ENCODE results near the gene ACSL1. TPM values are rescaled to one million over a fixed set of nuclear protein-coding genes. Genes with fewer than 3 reads are reported as not detected.

The ACSL1 gene
- polyA plus RNA-seq, 2 of the 4 experiments (the other 2 are of a cell fraction), result 10.0 to 12.4 TPM

DNA sequence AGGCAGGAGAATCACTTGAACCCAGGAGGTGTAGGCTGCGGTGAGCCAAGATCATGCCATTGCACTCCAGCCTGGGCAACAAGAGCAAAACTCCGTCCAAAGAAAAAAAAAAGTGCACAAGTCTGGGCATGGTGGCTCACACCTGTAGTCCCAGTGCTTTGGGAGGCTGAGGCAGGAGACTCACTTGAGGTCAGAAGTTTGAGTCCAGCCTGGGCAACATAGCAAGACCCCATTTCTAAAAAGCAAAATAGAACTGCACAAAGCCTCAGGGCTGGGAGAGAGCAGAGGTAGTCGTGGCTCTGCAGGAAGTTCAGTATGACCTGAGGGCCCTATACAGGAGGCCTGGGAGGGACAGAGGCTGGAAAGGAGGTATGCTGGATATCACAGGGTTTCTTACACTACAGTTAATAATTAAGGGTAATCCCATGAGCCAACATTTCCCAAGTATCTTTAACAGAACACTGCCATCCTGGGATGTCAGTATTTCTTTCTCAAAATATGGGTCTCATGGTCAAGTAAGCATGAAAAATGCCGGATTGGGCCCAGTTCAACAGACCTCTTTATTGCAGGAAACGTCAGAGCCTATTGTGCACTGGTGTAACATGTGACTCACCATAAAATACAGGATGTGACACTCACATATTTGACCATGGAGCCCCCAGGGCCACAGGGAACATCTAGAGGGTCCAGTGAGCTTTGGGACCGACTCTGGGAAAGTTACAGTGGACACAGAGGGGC is 37.8 kb downstream of the ACSL1 start:
- Histone ChIP-seq H3K4me2 (no peak overlapping the region), H3K4me1 (peaks cover 5% of the 10 kb centered on the region), H3K9me3 (no peaks in the 10 kb centered on the region), H3K27ac (no peak overlapping the region), H3K4me3 (no peak overlapping the region)
- FAIRE-seq (no peak), DNase-seq (ENCODE audit: low read depth in 1 of 2, low spot score in 1 of 2) (no peak), ATAC-seq (no peak)
- ChIA-PET POLR2A (no interaction called here), CTCF (interaction anchor here (1.4 kb wide), 1 partner anchor 9 kb away, joined by 4 read pairs; no protein-coding TSS in a partner anchor)
- TF ChIP-seq HDAC2 (IDR thresholded peaks at IDR 0.05) (no peak), TP53 (CRISPR knock-in tag; IDR thresholded peaks at IDR 0.05) (no peak), NPAS2 (CRISPR knock-in tag; IDR thresholded peaks at IDR 0.05; ENCODE audit: borderline replicate concordance) (no peak), JUNB (IDR thresholded peaks at IDR 0.05) (no peak), ZNF302 (CRISPR knock-in tag; IDR thresholded peaks at IDR 0.05) (no peak), ESRRA (IDR thresholded peaks at IDR 0.05; ENCODE audit: borderline replicate concordance, low read length) (no peak), MAFK (IDR thresholded peaks at IDR 0.05; ENCODE audit: partially characterized antibody) (no peak), RFX5 (IDR thresholded peaks at IDR 0.05) (no peak), KDM5A (IDR thresholded peaks at IDR 0.05) (no peak), POLR2A (IDR thresholded peaks at IDR 0.05; ENCODE audit: low read length) (no peak)
- TF ChIP-seq, protein P1, sequence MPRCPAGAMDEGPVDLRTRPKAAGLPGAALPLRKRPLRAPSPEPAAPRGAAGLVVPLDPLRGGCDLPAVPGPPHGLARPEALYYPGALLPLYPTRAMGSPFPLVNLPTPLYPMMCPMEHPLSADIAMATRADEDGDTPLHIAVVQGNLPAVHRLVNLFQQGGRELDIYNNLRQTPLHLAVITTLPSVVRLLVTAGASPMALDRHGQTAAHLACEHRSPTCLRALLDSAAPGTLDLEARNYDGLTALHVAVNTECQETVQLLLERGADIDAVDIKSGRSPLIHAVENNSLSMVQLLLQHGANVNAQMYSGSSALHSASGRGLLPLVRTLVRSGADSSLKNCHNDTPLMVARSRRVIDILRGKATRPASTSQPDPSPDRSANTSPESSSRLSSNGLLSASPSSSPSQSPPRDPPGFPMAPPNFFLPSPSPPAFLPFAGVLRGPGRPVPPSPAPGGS (IDR thresholded peaks at IDR 0.05), result no peak
- WGBS (ENCODE audit: missing lambda C conversion rate), result 74% methylated on average over 6 of the region's 6 CpGs

DNA sequence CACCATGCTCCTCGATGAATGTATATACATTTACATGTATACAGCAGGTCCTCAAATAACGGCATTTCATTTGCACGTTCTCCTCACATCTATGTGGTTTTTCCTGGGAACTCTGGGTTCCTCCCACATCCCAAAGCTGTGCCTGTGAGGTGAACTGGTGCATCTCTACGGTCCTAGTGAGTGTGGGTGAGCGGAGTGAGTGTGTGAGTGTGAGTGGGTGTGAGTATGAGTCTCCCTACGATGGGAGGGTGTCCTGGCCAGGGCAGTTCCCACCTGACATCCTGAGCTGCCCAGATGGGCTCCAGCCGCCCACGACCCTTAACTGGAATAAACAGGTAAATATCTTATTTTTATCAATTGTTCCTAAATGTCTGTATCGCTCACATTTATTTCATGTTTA is 40.0 kb downstream of the ACSL1 start:
- 84% methylated on average over 8 of the region's 9 CpGs for WGBS (ENCODE audit: missing lambda C conversion rate)
- ChIA-PET POLR2A (no interaction called here), CTCF (interaction anchor here (0.6 to 0.8 kb wide), 2 partner anchors 40 to 92 kb away, joined by 3 read pairs; no protein-coding TSS in a partner anchor)
- TF ChIP-seq, protein P2, sequence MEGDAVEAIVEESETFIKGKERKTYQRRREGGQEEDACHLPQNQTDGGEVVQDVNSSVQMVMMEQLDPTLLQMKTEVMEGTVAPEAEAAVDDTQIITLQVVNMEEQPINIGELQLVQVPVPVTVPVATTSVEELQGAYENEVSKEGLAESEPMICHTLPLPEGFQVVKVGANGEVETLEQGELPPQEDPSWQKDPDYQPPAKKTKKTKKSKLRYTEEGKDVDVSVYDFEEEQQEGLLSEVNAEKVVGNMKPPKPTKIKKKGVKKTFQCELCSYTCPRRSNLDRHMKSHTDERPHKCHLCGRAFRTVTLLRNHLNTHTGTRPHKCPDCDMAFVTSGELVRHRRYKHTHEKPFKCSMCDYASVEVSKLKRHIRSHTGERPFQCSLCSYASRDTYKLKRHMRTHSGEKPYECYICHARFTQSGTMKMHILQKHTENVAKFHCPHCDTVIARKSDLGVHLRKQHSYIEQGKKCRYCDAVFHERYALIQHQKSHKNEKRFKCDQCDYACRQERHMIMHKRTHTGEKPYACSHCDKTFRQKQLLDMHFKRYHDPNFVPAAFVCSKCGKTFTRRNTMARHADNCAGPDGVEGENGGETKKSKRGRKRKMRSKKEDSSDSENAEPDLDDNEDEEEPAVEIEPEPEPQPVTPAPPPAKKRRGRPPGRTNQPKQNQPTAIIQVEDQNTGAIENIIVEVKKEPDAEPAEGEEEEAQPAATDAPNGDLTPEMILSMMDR (IDR thresholded peaks at IDR 0.05), result no peak
- TF ChIP-seq, protein P3, sequence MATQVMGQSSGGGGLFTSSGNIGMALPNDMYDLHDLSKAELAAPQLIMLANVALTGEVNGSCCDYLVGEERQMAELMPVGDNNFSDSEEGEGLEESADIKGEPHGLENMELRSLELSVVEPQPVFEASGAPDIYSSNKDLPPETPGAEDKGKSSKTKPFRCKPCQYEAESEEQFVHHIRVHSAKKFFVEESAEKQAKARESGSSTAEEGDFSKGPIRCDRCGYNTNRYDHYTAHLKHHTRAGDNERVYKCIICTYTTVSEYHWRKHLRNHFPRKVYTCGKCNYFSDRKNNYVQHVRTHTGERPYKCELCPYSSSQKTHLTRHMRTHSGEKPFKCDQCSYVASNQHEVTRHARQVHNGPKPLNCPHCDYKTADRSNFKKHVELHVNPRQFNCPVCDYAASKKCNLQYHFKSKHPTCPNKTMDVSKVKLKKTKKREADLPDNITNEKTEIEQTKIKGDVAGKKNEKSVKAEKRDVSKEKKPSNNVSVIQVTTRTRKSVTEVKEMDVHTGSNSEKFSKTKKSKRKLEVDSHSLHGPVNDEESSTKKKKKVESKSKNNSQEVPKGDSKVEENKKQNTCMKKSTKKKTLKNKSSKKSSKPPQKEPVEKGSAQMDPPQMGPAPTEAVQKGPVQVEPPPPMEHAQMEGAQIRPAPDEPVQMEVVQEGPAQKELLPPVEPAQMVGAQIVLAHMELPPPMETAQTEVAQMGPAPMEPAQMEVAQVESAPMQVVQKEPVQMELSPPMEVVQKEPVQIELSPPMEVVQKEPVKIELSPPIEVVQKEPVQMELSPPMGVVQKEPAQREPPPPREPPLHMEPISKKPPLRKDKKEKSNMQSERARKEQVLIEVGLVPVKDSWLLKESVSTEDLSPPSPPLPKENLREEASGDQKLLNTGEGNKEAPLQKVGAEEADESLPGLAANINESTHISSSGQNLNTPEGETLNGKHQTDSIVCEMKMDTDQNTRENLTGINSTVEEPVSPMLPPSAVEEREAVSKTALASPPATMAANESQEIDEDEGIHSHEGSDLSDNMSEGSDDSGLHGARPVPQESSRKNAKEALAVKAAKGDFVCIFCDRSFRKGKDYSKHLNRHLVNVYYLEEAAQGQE (IDR thresholded peaks at IDR 0.05), result no peak
- TF ChIP-seq EHF (CRISPR knock-in tag; IDR thresholded peaks at IDR 0.05) (no peak), ZC3H11A (IDR thresholded peaks at IDR 0.05) (no peak), EP300 (IDR thresholded peaks at IDR 0.05) (no peak), JUN (IDR thresholded peaks at IDR 0.05) (no peak), RAD21 (conservative IDR thresholded peaks at IDR 0.05 in 1 of 2, IDR thresholded peaks at IDR 0.05 in 1 of 2) (no peak), HOXB5 (CRISPR knock-in tag; IDR thresholded peaks at IDR 0.05) (no peak), MAFK (IDR thresholded peaks at IDR 0.05; ENCODE audit: partially characterized antibody) (no peak), NPAS2 (CRISPR knock-in tag; IDR thresholded peaks at IDR 0.05; ENCODE audit: borderline replicate concordance) (no peak), FOXS1 (CRISPR knock-in tag; IDR thresholded peaks at IDR 0.05) (no peak), SMC3 (IDR thresholded peaks at IDR 0.05) (no peak)
- Histone ChIP-seq H3K4me1 (no peaks in the 10 kb centered on the region), H3K4me2 (no peak overlapping the region), H3K27ac (no peak overlapping the region), H3K9me3 (no peaks in the 10 kb centered on the region), H3K4me3 (no peak overlapping the region)
- DNase-seq (ENCODE audit: low read depth in 1 of 2, low spot score in 1 of 2) (no peak), FAIRE-seq (no peak), ATAC-seq (no peak)

Measured in A549 (cell line).